WERI-Rb-1 (cell line): Measurements from ENCODE around the gene PACRG.

ENCODE experiments used
- DNase-seq: peaks from one replicate; pipeline ENCODE4 v3.0.0-alpha.2; 2020
- H3K27ac ChIP-seq: fragments of 250-450 bp; sonication (Bioruptor Pico); 2 replicates; pipeline ENCODE4 v1.5.1; 2020; ENCODE audit warnings: mild to moderate bottlenecking, moderate library complexity
- H3K27me3 ChIP-seq: fragments of 250-450 bp; sonication (Bioruptor Pico); 2 replicates; pipeline ENCODE4 v1.5.1; 2021; ENCODE audit warnings: mild to moderate bottlenecking, low read depth, moderate library complexity; ENCODE audit not compliant: insufficient read depth, severe bottlenecking
- H3K36me3 ChIP-seq: fragments of 250-450 bp; sonication (Bioruptor Pico); 2 replicates; pipeline ENCODE4 v1.5.1; 2020; ENCODE audit warnings: mild to moderate bottlenecking, moderate library complexity
- H3K4me3 ChIP-seq: 2 replicates; pipeline ENCODE4 v1.5.1; 2011; ENCODE audit warnings: low read depth, mild to moderate bottlenecking, control low read depth, low read length
- H3K9me3 ChIP-seq: fragments of 250-450 bp; sonication (Bioruptor Pico); 2 replicates; pipeline ENCODE4 v1.5.1; 2021; ENCODE audit warnings: mild to moderate bottlenecking, moderate library complexity; ENCODE audit not compliant: severe bottlenecking
- TF ChIP-seq, protein P1 (sequence below): IDR thresholded peaks from 2 replicates; pipeline ENCODE4 v1.5.1; 2011; ENCODE audit warnings: low read depth, mild to moderate bottlenecking, control low read depth, inconsistent platforms, low read length

Gene PACRG

DNA sequence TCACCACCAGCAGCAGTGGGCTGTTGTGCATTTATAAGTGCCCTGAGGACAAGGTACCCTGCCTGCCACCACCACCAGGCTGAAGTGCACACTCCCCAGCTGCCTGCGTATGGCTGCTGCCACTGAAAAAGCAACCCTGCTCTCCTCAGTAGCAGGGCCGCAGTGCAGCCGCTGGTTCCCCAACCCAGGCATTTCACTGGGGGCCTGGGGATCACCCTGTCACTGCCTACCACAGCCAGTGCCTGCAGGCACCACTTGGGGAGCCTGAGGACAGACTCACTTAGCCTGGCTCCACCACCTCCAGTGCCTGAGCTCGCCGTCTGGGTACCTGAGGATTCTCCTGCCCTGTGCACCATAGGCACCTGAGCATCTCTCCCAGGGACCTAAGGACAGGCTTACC lies 215.6 kb downstream of the PACRG start:
- DNase-seq: no peak
- TF ChIP-seq, protein P1, sequence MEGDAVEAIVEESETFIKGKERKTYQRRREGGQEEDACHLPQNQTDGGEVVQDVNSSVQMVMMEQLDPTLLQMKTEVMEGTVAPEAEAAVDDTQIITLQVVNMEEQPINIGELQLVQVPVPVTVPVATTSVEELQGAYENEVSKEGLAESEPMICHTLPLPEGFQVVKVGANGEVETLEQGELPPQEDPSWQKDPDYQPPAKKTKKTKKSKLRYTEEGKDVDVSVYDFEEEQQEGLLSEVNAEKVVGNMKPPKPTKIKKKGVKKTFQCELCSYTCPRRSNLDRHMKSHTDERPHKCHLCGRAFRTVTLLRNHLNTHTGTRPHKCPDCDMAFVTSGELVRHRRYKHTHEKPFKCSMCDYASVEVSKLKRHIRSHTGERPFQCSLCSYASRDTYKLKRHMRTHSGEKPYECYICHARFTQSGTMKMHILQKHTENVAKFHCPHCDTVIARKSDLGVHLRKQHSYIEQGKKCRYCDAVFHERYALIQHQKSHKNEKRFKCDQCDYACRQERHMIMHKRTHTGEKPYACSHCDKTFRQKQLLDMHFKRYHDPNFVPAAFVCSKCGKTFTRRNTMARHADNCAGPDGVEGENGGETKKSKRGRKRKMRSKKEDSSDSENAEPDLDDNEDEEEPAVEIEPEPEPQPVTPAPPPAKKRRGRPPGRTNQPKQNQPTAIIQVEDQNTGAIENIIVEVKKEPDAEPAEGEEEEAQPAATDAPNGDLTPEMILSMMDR: no peak
- H3K27ac ChIP-seq: no peak overlapping the region
- no peaks in the 10 kb centered on the region for H3K27me3 ChIP-seq
- H3K36me3 ChIP-seq: no peaks in the 10 kb centered on the region
- H3K4me3 ChIP-seq: no peak overlapping the region
- H3K9me3 ChIP-seq: peaks cover 6% of the 10 kb centered on the region

DNA sequence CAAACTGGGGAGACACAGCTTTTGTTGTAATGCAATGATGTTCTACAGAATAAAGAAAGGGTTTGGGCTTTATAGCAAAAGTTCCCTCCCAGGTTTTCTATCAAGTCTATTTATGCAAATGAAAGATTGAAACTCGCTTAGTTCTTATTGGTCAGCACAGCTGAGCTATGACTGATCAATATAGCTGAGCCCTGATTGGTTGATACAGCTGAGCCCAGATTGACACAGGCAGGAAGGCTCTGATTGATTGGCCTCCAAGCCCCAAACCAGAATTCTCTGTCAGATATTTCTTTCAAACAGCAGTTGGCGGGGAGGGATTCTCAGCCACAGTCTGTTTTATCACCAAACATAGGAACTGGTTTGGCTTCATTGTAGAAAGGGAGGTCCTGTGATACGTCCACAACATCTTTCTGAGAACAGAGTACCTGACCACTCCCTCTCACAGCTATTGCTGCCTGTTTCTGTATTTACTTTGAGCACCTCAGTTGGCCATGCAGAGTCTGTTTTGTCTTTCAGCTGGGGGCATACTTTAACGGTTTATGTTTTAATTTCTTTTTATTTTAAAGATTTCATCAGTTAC lies 223.5 kb downstream of the PACRG start:
- H3K27ac ChIP-seq: no peak overlapping the region
- no peaks in the 10 kb centered on the region for H3K9me3 ChIP-seq
- TF ChIP-seq, protein P1: no peak
- H3K27me3 ChIP-seq: no peaks in the 10 kb centered on the region
- no peak for DNase-seq
- H3K36me3 ChIP-seq: no peaks in the 10 kb centered on the region
- no peak overlapping the region for H3K4me3 ChIP-seq

DNA sequence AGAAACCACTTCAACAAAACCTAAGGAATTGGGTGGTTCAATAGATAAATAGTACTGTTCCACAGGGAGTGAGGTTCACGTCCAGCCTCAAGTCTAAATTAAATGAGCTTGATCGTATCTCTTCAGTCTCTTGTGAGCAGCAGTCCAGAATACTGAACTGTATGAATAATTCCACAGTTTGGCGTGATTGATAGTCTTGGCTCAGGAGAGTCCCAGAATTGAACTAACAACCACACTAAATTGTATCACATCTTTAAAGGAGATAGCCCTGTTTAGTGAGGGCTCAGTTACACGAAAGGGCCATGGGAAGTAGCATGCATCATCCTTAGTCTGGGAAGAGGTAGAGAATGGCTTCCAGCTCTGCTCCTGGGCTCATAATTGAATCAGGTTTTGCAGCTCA lies 224.6 kb downstream of the PACRG start:
- no peaks in the 10 kb centered on the region for H3K36me3 ChIP-seq
- no peak overlapping the region for H3K27ac ChIP-seq
- TF ChIP-seq, protein P1: no peak
- no peaks in the 10 kb centered on the region for H3K9me3 ChIP-seq
- no peak overlapping the region for H3K4me3 ChIP-seq
- DNase-seq: no peak
- H3K27me3 ChIP-seq: no peaks in the 10 kb centered on the region

DNA sequence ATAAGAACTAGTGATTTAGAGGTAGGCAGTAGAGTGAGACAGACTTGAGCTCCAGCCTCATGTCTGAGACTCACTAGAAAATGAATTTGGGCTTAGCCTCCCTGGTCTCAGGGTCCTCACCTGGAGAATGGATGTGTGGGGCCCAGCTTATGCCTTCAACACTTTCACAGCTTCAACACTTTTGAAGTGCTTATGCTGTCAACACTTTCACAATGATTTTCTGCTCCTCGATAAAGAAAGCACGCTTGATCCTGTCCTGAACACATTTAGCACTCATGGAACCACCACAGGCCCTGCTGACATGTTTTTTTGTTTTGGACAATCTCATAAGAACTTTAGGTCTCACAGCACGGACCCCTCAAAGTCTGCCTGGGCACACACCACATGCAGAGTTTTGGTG lies 229.3 kb downstream of the PACRG start:
- Histone ChIP-seq H3K36me3 (no peaks in the 10 kb centered on the region), H3K4me3 (no peak overlapping the region), H3K9me3 (no peaks in the 10 kb centered on the region), H3K27ac (no peak overlapping the region), H3K27me3 (no peaks in the 10 kb centered on the region)
- TF ChIP-seq, protein P1: no peak
- no peak for DNase-seq

DNA sequence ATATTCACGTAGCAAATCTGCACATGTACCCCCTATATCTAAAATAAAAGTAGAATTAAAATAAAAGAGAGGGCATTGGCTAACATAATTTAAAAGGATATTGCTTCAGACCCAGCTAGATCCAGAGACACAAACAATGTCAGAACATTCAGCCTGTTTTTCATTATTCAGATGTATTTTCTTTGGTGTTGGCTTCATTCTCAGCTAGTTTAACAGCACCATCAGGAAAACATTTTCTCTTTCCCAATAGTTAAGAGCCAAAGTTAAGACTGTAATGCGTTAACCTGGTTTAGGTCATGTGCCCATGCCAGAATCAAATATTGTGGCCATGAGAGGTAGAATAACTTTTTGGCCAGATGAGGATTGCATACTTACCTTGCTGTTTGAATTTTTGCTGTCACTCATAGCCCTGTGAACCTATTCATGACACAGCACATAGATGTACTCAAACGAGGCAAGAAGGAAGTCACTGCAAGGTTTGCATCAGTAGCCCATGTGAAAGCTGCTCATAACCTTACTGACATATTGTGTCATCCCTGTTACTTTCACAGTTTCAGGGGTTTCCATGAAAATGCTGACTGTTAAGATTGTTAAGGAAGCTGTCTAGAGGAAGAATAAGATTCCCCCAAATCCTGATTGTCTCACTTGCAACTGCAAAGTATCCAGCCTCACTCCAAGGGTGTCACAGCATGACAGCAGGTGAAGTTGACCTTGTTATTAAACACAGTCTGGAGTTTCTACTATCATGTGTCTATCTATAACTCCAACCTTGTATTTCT lies 233.1 kb downstream of the PACRG start:
- no peak overlapping the region for H3K4me3 ChIP-seq
- no peaks in the 10 kb centered on the region for H3K27me3 ChIP-seq
- H3K9me3 ChIP-seq: no peaks in the 10 kb centered on the region
- H3K27ac ChIP-seq: no peak overlapping the region
- TF ChIP-seq, protein P1: no peak
- no peaks in the 10 kb centered on the region for H3K36me3 ChIP-seq
- no peak for DNase-seq
